H54 (cell line): ENCODE results near the gene OR52E2.
"Not testable (repeated sequence)": the region's sequence is repeated elsewhere in the genome, so short reads cannot be mapped to it uniquely, and the experiment has no call there.

Experiments
- DNase-seq: peaks from one replicate; pipeline ENCODE4 v3.0.0; 2011; ENCODE audit warnings: low spot score, mixed read lengths; ENCODE audit not compliant: insufficient read length
- FAIRE-seq: peaks from 3 replicates; lab custom pipeline; 2011; peaks lifted over from hg19 to GRCh38; lab: Jason Lieb, UNC
- POLR2A ChIP-seq: IDR thresholded peaks from 2 replicates; pipeline ENCODE4 v1.6.1; 2011; ENCODE audit warnings: low read depth, mild to moderate bottlenecking, low read length

The OR52E2 gene

DNA sequence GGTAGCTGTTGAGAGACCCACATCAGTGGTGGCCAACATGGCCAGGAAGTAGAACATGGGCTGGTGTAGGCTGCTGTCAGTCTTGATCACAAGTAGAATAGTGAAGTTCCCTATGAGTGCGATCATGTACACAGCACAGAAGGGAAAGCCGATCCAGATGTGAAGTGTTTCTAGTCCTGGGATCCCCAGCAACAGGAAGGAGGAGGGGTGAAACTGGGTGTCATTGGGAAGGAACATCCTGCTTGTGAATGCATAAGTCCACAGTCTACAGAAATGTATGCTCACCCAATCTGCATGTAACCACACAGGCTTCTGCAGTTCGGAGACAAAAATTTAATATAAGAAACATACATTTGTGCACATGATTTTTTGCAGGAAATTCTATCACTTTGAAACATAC, at the start of gene OR52E2:
Gene OR52E2, minus strand, starts transcription at position 237 of the 400 bp plus-strand sequence. Its CDS starts 0 bp downstream, at position 237.
- no peak for TF ChIP-seq POLR2A
- FAIRE-seq (no peak), DNase-seq (no peak)

DNA sequence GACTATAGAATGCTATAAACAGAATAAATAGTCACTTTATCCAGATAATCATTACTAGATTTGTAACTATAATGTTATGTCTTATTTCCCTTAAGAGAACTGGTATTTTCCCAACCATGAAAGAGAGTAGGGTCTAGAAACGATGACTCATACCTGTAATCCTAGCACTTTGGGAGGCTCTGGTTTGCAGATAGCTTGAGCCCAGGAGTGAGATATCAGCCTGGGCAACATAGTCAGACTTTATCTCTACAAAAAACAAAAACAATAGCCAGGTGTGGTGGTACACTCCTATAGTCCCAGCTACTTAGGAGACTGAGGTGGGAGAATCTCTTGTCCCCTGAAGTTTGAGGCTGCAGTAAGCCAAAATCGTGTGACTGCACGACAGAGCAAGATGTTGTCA, 47.9 kb upstream of the OR52E2 start:
- FAIRE-seq (no peak), DNase-seq (no peak)
- no peak for TF ChIP-seq POLR2A

DNA sequence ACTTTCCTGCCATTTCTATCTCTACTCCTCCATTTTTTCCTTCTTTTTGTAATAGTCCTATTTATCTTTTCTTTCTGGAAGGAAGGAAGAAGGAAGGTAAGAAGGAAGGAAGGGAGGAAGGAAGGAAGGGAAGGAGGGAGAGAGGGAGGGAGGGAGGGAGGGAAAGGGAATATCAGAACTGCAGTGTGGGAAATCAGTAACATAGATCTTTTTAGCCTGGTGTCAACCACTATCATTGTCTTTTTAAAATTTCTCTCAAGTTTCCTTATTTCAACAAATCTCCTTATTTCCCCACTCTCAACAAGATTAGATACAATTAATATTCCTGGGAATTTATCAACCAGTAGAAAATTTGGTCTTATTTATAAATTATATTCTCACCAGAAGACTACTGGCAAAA, 43.6 kb upstream of the OR52E2 start:
- TF ChIP-seq POLR2A = no peak
- FAIRE-seq (no peak), DNase-seq (no peak)

DNA sequence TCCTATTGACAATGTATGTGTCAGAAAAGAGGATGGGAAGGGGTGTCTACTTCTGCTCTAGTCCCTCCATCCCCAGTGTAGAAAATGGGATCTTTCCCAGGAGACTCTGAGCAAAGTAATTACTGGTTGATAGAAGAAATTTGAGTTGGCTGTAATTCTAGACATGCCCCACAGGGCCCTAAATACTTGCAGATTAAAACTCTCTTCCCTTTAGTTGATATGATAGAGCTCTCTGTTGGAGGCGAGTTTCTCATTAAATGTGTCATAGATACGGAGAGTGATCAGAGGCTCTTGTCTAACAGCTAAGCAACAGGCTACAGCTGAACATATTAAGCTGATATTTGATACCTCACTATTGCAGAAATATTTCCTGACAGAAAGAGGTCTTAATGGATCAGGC, 42.8 kb upstream of the OR52E2 start:
- DNase-seq (no peak), FAIRE-seq (no peak)
- no peak for TF ChIP-seq POLR2A

DNA sequence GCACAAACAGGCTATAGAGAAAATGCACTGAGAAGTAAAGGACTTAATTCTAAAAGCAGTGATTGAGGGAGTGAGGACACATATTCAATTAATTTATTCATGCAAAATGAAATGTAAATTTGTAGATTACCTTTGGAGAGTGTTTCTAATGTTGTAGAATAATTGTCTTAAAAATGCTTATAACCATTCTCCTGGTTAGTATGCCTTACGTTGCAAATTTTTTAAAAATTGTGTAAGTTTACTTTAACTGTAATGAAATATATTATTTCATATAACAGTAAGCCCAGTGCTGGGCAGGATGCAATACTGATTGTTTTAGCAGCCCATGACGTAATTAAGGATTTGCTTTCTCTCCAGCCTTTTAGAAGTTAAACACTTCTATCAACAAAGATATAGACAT, 36.6 kb upstream of the OR52E2 start:
- FAIRE-seq (no peak), DNase-seq (no peak)
- TF ChIP-seq POLR2A = no peak

DNA sequence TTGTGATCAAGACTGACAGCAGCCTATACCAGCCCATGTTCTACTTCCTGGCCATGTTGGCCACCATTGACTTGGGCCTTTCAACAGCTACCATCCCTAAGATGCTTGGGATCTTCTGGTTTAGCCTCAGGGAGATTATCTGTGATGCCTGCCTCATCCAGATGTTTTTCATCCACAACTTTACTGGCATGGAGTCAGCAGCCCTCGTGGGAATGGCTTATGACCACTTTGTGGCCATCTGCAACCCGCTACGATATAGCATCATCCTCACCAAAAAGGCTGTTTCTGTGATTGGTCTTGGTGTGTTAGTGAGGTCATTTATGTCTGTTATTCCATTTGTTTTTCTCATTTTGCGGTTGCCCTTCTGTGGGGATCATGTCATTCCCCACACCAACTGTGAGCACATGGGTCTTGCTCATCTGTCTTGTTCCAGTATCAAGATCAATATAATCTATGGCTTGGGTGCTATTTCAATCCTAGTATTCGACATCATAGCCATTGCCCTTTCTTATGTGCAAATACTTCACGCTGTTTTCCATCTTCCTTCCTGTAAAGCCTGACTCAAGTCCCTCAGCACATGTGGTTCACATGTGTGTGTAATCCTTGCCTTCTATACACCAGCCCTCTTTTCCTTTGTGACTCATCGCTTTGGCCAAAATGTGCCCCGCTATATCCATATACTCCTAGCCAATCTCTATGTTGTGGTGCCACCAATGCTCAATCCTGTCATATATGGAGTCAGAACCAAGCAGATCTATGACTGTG, 33.6 kb upstream of the OR52E2 start:
- FAIRE-seq (peak; percentile 77), DNase-seq (no peak)
- no peak for TF ChIP-seq POLR2A

DNA sequence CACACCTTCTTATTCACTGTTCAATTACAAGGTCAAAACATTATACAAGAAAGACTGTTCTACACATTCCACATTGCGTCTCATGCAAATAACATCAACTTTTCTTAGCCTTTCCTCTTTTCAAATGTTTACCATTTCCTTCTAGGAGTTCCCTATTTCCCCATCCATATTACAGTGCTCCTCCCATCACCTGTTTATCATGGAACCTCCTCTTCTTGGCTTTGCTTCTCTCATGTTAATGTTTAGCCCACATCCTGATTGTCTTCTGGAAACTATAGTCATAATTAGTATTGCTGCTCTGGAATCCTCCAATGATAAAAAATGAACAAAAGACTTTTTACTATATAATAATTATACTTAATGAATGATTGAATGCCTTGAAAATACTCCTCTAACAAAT, 31.2 kb upstream of the OR52E2 start:
- FAIRE-seq = no peak
- DNase-seq = no peak
- TF ChIP-seq POLR2A = no peak

DNA sequence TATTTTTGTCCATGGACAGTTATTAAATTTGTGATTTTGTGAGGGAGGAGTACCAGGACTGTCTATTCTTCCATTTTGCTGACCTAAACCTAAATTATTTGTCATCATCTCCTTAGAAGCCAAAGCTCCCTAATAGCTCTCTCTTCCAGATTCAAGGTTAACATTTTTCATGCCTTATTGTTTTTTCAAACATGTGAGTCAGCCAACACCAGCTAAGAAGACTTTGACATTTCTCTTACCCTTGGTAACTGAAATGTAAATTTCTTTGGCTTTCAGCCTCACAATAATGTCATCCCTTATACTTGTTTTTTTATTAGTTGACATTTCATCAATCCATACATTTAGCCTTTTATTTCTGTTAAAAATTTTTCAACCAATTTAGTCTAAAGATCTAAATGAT, 29.1 kb upstream of the OR52E2 start:
- FAIRE-seq = no peak
- TF ChIP-seq POLR2A = no peak

DNA sequence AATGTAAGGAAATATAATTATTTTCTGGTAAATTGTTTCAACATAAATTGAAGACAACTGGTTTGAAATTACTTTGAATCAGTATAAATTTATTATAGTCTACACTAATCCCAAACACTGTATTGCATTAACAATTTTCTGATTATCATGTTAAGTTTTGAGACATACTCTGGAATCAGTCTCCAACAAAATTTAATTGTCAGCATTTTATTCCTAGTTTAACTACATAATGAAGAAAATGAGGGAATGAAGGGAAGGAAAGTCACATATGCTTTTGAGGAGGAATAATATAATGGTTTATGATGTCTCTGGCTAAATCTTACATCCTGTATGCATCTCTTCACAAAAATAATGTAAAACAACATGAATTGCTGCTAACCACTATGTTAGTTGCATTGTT, 24.2 kb upstream of the OR52E2 start:
- TF ChIP-seq POLR2A = no peak
- DNase-seq = no peak
- FAIRE-seq = no peak

More for the DNA sequence above, 29.1 kb upstream of the OR52E2 start:
- no peak for DNase-seq

DNA sequence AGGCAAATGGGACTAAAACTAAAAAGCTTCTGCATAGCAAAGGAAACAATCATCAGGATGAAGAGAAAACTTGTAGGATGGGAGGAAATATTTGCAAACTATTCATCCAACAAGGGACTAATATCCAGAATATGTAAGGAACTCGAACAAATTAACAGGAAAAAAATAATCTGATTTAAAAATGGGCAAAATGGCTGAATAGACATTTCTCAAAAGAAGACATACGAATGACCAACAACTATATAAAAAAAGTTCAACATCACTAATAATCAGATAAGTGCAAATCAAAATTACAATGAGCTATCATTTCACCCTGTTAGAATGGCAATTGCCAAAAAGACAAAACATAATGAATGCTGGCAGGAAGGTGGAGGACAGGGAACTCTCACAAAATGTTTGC, 22.0 kb upstream of the OR52E2 start:
- FAIRE-seq (no peak), DNase-seq (no peak)
- no peak for TF ChIP-seq POLR2A

DNA sequence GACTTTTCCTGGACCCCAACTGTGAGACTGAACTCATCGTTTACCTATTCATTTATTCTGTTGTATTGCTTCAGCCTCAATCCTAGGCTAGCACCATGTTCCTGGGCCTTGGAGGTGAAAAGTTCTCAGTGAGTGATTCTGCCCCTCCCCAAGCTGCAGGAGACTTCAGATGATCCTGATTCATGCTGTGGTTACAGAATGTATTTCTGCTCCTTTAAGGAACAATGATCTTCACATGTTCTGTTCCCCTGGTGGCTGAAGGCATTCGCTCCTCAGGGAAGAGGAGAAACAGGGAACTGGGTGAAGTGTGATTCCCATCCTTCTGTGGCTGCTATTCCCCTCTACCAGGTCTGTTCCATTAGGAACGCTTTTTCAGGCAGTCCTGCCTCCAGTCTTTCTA, 12.4 kb upstream of the OR52E2 start:
- FAIRE-seq = no peak
- TF ChIP-seq POLR2A = no peak
- no peak for DNase-seq

DNA sequence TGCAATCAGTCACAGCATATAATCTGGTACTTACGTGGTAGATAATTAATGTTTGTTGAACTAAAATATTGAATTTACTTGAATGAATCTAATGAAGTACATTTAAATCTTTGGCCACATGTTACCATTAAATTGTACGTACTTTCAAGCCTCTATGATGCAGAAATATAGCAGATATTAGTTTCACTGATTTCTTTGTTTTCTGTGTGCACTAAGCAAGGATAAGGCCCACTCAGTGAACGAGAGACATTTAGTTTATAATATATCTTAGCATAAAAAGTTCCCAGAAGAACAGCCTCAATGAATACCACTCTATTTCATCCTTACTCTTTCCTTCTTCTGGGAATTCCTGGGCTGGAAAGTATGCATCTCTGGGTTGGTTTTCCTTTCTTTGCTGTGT, 9.8 kb upstream of the OR52E2 start, which contains the start of gene OR52E1:
Gene OR52E1, plus strand, starts transcription at position 301 of the 400 bp plus-strand sequence.
- DNase-seq (no peak), FAIRE-seq (no peak)
- no peak for TF ChIP-seq POLR2A

DNA sequence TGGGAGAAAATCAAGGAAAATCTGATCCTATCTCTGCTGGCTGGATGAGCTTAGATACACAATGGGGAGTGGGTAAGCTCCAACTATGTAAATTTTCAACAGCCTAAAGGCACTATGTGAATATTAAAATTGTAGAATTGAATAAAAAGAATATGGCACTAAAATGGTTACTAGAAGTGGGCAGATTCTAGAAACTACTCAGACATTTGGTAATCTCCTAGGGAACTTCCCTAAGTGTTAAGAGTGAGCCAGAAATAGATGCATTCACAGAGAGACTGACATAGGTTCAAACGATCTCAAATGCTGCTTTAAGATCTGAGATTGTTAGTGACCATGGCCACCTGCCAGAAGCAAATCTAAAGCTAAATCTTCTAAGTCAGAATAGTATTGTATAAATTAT, 5.6 kb upstream of the OR52E2 start:
- FAIRE-seq = no peak
- DNase-seq = no peak
- no peak for TF ChIP-seq POLR2A

DNA sequence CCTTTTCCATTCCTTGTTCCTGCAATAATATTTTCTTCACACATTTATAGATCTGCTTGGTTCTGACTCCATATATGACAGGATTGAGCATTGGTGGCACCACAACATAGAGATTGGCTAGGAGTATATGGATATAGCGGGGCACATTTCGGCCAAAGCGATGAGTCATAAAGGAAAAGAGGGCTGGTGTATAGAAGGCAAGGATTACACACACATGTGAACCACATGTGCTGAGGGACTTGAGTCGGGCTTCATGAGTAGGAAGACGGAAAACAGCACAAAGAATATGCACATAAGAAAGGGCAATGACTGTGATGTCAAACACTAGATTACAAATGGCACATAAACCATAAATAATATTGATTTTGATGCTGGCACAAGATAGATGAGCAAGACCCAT, 748 bp downstream of the OR52E2 start:
- DNase-seq, FAIRE-seq: not testable (repeated sequence)

DNA sequence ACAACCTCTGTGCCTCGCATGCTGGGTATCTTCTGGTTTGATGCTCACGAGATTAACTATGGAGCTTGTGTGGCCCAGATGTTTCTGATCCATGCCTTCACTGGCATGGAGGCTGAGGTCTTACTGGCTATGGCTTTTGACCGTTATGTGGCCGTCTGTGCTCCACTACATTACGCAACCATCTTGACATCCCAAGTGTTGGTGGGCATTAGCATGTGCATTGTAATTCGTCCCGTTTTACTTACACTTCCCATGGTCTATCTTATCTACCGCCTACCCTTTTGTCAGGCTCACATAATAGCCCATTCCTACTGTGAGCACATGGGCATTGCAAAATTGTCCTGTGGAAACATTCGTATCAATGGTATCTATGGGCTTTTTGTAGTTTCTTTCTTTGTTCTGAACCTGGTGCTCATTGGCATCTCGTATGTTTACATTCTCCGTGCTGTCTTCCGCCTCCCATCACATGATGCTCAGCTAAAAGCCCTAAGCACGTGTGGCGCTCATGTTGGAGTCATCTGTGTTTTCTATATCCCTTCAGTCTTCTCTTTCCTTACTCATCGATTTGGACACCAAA, 12.6 kb downstream of the OR52E2 start:
- FAIRE-seq = no peak

More for the DNA sequence above, 12.6 kb downstream of the OR52E2 start:
- no peak for TF ChIP-seq POLR2A
- DNase-seq = no peak
